Measurements from ENCODE around the gene G2E3. TPM values are rescaled to one million over a fixed set of nuclear protein-coding genes. Genes with fewer than 3 reads are reported as not detected.

Gene G2E3
- total RNA-seq (10 to 100 TPM; 16.8 to 17.5 TPM), polyA plus RNA-seq (ENCODE audit: insufficient read length in 6 of 6) (10 to 100 TPM; 28.6 to 39.4 (median 34.2) TPM)
- long read RNA-seq, donor 1, full-length matches to known transcripts, result 1 of 17 reads
- long read RNA-seq, donor 1, partial matches to known transcripts, result 16 of 17 reads
- long read RNA-seq, donor 1, other reads (novel, unspliced or antisense), result 0 of 17 reads
- long read RNA-seq, donor 2, full-length matches to known transcripts, result 3 of 3 reads
- long read RNA-seq, donor 2, partial matches to known transcripts, result 0 of 3 reads
- long read RNA-seq, donor 2, other reads (novel, unspliced or antisense), result 0 of 3 reads
- long read RNA-seq, donor 3, full-length matches to known transcripts, result 2 of 2 reads
- long read RNA-seq, donor 3, partial matches to known transcripts, result 0 of 2 reads
- long read RNA-seq, donor 3, other reads (novel, unspliced or antisense), result 0 of 2 reads
- long read RNA-seq, donor 4, partial matches to known transcripts, result 6 of 6 reads
- long read RNA-seq, donor 4, other reads (novel, unspliced or antisense), result 0 of 6 reads
- long read RNA-seq, donor 5, full-length matches to known transcripts, result 4 of 4 reads
- long read RNA-seq, donor 5, partial matches to known transcripts, result 0 of 4 reads
- long read RNA-seq, donor 5, other reads (novel, unspliced or antisense), result 0 of 4 reads
- long read RNA-seq, donor 6, partial matches to known transcripts, result 0 of 1 reads
- long read RNA-seq, donor 6, other reads (novel, unspliced or antisense), result 0 of 1 reads
- long read RNA-seq, donor 7, full-length matches to known transcripts, result 2 of 2 reads
- long read RNA-seq, donor 7, partial matches to known transcripts, result 0 of 2 reads
- long read RNA-seq, donor 7, other reads (novel, unspliced or antisense), result 0 of 2 reads
- long read RNA-seq, donor 8, full-length matches to known transcripts, result 5 of 5 reads
- long read RNA-seq, donor 8, partial matches to known transcripts, result 0 of 5 reads
- long read RNA-seq, donor 8, other reads (novel, unspliced or antisense), result 0 of 5 reads
- long read RNA-seq, donor 9, result 0 reads
- long read RNA-seq, donor 10, partial matches to known transcripts, result 2 of 3 reads
- long read RNA-seq, donor 10, other reads (novel, unspliced or antisense), result 1 of 3 reads
- long read RNA-seq, donor 11, full-length matches to known transcripts, result 3 of 8 reads
- long read RNA-seq, donor 11, partial matches to known transcripts, result 5 of 8 reads
- long read RNA-seq, donor 11, other reads (novel, unspliced or antisense), result 0 of 8 reads
- long read RNA-seq, donor 12, full-length matches to known transcripts, result 2 of 2 reads
- long read RNA-seq, donor 12, partial matches to known transcripts, result 0 of 2 reads
- long read RNA-seq, donor 12, other reads (novel, unspliced or antisense), result 0 of 2 reads

- H3K4me3 ChIP-seq, result peak within 1 kb of the TSS; percentile 77 to 83
- no peak for TF ChIP-seq CTCF (IDR thresholded peaks at IDR 0.05)
- H3K4me1 ChIP-seq, result peaks cover 0 to 22% of the 10 kb centered on the region in 2 donors
- peak within 1 kb of the TSS; percentile 77 to 88 for H3K27ac ChIP-seq
- intact Hi-C loops (cut with DNase I), result no loop called here
- no peaks in the 10 kb centered on the region for H3K27me3 ChIP-seq
- no peaks in the 10 kb centered on the region for H3K36me3 ChIP-seq
- ATAC-seq, result peak; percentile 100
- no peaks in the 10 kb centered on the region for H3K9me3 ChIP-seq
- DNase-seq, result peak; percentile 85 to 98 (median 92)
Observed at GRCh38 chr14:30558675-30559555, at the start of gene G2E3. G2E3 (plus strand) TSS chr14:30559158; CDS start chr14:30581080, 21,922 bp downstream.

GRCh38 chr14:30517737-30518136, 41.2 kb upstream of the G2E3 start:
- DNase-seq (no peak), ATAC-seq (no peak)
- Histone ChIP-seq H3K4me1 (no peaks in the 10 kb centered on the region), H3K4me3 (no peak overlapping the region), H3K27ac (no peak overlapping the region), H3K36me3 (no peaks in the 10 kb centered on the region), H3K27me3 (no peaks in the 10 kb centered on the region), H3K9me3 (no peaks in the 10 kb centered on the region)
- intact Hi-C loops (cut with DNase I), result no loop called here
- TF ChIP-seq CTCF (IDR thresholded peaks at IDR 0.05), result no peak

GRCh38 chr14:30518867-30519560, 39.9 kb upstream of the G2E3 start:
- H3K27me3 ChIP-seq, result no peaks in the 10 kb centered on the region
- ATAC-seq (no peak), DNase-seq (no peak)
- intact Hi-C loops (cut with DNase I), result no loop called here
- no peaks in the 10 kb centered on the region for H3K4me1 ChIP-seq
- no peak overlapping the region for H3K4me3 ChIP-seq
- H3K36me3 ChIP-seq, result no peaks in the 10 kb centered on the region
- H3K9me3 ChIP-seq, result no peaks in the 10 kb centered on the region
- TF ChIP-seq CTCF (IDR thresholded peaks at IDR 0.05), result no peak
- H3K27ac ChIP-seq, result no peak overlapping the region

- no peak for DNase-seq
- intact Hi-C loops (cut with DNase I), result loop anchor here in 1 of 2 donors (10.0 kb wide), 1 partner anchor 145 kb away; no protein-coding TSS in a partner anchor
- no peak for TF ChIP-seq CTCF (IDR thresholded peaks at IDR 0.05)
Observed at GRCh38 chr14:30519961-30520360, 39.0 kb upstream of the G2E3 start.

More at GRCh38 chr14:30519961-30520360, 39.0 kb upstream of the G2E3 start:
- Histone ChIP-seq H3K4me1 (no peaks in the 10 kb centered on the region), H3K27me3 (no peaks in the 10 kb centered on the region), H3K36me3 (no peaks in the 10 kb centered on the region), H3K9me3 (no peaks in the 10 kb centered on the region), H3K27ac (no peak overlapping the region), H3K4me3 (no peak overlapping the region)
- no peak for ATAC-seq
